Measurements from ENCODE around the gene RAD9A.
A peak's percentile ranks its signal among the peaks of the same experiment; 100 is the strongest.

The RAD9A gene

GRCh38 chr11:67429722-67430121 is 37.9 kb downstream of the RAD9A start:
- no peak for DNase-seq

GRCh38 chr11:67431346-67432249 is 39.8 kb downstream of the RAD9A start:
- no peak for DNase-seq

- DNase-seq: no peak
Observed at GRCh38 chr11:67432655-67433349, 41.0 kb downstream of the RAD9A start.

GRCh38 chr11:67433536-67434394 is 42.0 kb downstream of the RAD9A start:
- no peak for DNase-seq

GRCh38 chr11:67434395-67434881 is 42.7 kb downstream of the RAD9A start:
- no peak for DNase-seq

- no peak for DNase-seq
Observed at GRCh38 chr11:67435031-67435726, 43.4 kb downstream of the RAD9A start.

- DNase-seq: no peak
Observed at GRCh38 chr11:67435727-67436458, 44.1 kb downstream of the RAD9A start.

- DNase-seq: no peak
Observed at GRCh38 chr11:67436459-67437081, 44.8 kb downstream of the RAD9A start.

GRCh38 chr11:67437082-67437808 is 45.5 kb downstream of the RAD9A start, which contains the start of gene PTPRCAP:
Gene PTPRCAP (minus strand): TSS chr11:67437682. CDS start chr11:67437619, 63 bp downstream.
- no peak for DNase-seq

- no peak for DNase-seq
Observed at GRCh38 chr11:67437809-67438157, 46.0 kb downstream of the RAD9A start.

GRCh38 chr11:67438158-67438902 is 46.5 kb downstream of the RAD9A start:
- no peak for DNase-seq

GRCh38 chr11:67439321-67440228 is 47.8 kb downstream of the RAD9A start:
- DNase-seq: peak; percentile 36 to 47

GRCh38 chr11:67440229-67441097 is 48.7 kb downstream of the RAD9A start:
- DNase-seq: no peak

- DNase-seq: no peak
Observed at GRCh38 chr11:67441098-67441563, 49.3 kb downstream of the RAD9A start.

GRCh38 chr11:67441731-67442351 is 50.1 kb downstream of the RAD9A start:
- DNase-seq: no peak

- no peak for DNase-seq
Observed at GRCh38 chr11:67442504-67443404, 51.0 kb downstream of the RAD9A start.

Data from AML-193 (cell line).